HFFc6 (cell line): ENCODE results near the gene STAT1. TPM values are rescaled to one million over a fixed set of nuclear protein-coding genes. Genes with fewer than 3 reads are reported as not detected.
A peak's percentile ranks its signal among the peaks of the same experiment; 100 is the strongest.

Experiments used
- DNase-seq: peaks from one replicate; pipeline ENCODE4 v3.0.0-alpha.2; 2018
- H3K27ac Mint-ChIP-seq: 2 replicates; pipeline ENCODE4 v1.8.0; 2020; ENCODE audit warnings: mild to moderate bottlenecking, mixed read lengths
- H3K27me3 Mint-ChIP-seq: 2 replicates; pipeline ENCODE4 v1.8.0; 2021; ENCODE audit warnings: mild to moderate bottlenecking, moderate library complexity, mixed read lengths; ENCODE audit not compliant: insufficient read depth
- H3K36me3 Mint-ChIP-seq: 2 replicates; pipeline ENCODE4 v1.8.0; 2021; ENCODE audit warnings: low read depth, mixed read lengths
- H3K4me1 Mint-ChIP-seq: 2 replicates; pipeline ENCODE4 v1.8.0; 2020; ENCODE audit warnings: low read depth, mixed read lengths
- H3K4me3 Mint-ChIP-seq: 2 replicates; pipeline ENCODE4 v1.8.0; 2020; ENCODE audit warnings: mild to moderate bottlenecking, moderate library complexity, mixed read lengths
- H3K9me3 Mint-ChIP-seq: 2 replicates; pipeline ENCODE4 v1.8.0; 2020; ENCODE audit warnings: mild to moderate bottlenecking, mixed read lengths
- total RNA-seq, 6 experiments: library from RNA; stranded (reverse); fragmentation: NEBNext Ultra II Directional; extraction: Animal tissue kit (Norgen Biotek cat#: 25700); gene quantifications; 2 replicates in 1 of 6; 3 replicates in 5 of 6; pipeline ENCODE4 v1.2.3, GENCODE V29; 2021
- TF ChIP-seq, protein P1 (sequence below): fragments of 200-600 bp; sonication (generic); IDR thresholded peaks from 2 replicates; pipeline ENCODE4 v1.5.0; 2021; ENCODE audit warnings: antibody characterized with exemption, mild to moderate bottlenecking

Gene STAT1
- total RNA-seq, 6 experiments from 2014 or later = 91.6 to 154 (median 138) TPM

DNA sequence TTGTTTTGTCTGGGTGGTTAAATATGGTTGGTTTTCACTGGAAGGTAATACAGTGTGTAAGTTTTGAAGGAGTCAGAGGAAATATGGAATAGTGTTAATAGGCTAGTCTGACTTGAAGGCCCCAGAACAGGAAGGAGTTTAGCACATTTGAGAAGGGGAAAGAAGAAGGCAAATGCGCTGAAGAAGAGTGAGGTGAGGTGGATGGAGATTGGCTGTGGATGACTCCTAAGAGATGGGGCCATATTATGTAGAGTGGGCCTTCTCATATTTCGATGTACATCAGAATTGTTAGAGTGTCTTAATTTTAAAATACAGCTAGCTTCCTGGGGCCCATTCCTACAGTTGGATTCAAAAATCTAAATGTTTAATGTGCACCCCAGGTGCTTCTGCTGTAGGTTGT, 72.4 kb downstream of the STAT1 start:
- peaks cover 23% of the 10 kb centered on the region for H3K4me1 Mint-ChIP-seq
- no peak for DNase-seq
- H3K4me3 Mint-ChIP-seq = no peak overlapping the region
- H3K9me3 Mint-ChIP-seq = no peaks in the 10 kb centered on the region; the same call in 1 of the 2 replicates
- no peak overlapping the region for H3K27ac Mint-ChIP-seq
- H3K27me3 Mint-ChIP-seq = peaks cover 6% of the 10 kb centered on the region
- peaks cover 7% of the 10 kb centered on the region; the same call in 1 of the 2 replicates for H3K36me3 Mint-ChIP-seq
- TF ChIP-seq, protein P1, sequence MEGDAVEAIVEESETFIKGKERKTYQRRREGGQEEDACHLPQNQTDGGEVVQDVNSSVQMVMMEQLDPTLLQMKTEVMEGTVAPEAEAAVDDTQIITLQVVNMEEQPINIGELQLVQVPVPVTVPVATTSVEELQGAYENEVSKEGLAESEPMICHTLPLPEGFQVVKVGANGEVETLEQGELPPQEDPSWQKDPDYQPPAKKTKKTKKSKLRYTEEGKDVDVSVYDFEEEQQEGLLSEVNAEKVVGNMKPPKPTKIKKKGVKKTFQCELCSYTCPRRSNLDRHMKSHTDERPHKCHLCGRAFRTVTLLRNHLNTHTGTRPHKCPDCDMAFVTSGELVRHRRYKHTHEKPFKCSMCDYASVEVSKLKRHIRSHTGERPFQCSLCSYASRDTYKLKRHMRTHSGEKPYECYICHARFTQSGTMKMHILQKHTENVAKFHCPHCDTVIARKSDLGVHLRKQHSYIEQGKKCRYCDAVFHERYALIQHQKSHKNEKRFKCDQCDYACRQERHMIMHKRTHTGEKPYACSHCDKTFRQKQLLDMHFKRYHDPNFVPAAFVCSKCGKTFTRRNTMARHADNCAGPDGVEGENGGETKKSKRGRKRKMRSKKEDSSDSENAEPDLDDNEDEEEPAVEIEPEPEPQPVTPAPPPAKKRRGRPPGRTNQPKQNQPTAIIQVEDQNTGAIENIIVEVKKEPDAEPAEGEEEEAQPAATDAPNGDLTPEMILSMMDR = no peak

DNA sequence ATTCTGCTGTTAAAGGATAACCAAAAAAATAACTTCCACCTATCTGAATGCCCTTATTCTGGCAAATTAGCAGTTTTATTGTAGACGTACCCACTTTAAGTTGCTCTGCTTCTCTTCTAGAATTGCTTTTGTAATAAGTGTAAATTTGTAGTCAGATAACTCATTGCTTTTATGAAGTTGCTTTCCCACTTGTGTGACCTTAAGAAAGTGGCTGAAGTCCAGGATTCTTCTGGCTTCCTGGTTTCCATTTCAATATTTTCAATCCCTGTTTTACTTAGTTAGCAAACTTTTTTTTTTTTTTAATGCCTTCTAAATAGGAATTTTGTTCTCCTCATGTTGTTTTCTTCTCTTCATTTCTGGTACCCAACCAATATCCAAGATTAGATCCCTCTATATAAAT, 73.5 kb downstream of the STAT1 start:
- TF ChIP-seq, protein P1 = no peak
- peaks cover 30% of the 10 kb centered on the region for H3K4me1 Mint-ChIP-seq
- no peak for DNase-seq
- no peaks in the 10 kb centered on the region; the same call in 1 of the 2 replicates for H3K9me3 Mint-ChIP-seq
- H3K36me3 Mint-ChIP-seq = peaks cover 13% of the 10 kb centered on the region
- peak overlapping the region; percentile 31; the same call in 1 of the 2 replicates for H3K27ac Mint-ChIP-seq
- no peak overlapping the region for H3K4me3 Mint-ChIP-seq
- H3K27me3 Mint-ChIP-seq = peaks cover 3% of the 10 kb centered on the region

DNA sequence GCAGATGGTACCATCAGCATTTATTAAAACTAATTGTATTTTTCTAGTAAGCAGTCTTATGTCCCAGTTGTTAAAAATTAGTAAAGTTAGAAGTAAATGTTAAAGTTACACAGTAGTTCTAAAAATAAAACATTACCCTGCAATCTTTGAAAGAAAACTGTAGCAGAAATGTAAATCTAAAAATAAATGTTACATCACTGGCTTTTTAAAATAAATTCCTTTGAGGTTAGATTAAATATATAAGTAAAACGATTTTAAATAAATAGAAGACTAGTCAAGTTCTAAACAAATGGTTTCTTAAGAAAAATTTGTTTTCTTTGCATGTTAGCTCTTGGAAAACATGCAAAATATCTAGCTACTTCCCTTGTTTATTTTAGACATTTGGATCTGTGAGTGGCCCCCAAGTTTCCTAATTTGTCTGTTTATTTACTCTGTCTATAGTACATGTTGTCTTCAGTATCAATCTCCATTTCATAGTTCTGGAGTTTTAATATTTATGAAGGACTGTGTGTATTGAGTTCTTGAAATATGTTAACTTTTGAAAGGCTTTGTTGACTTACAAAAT, 75.1 kb downstream of the STAT1 start:
- Mint-ChIP-seq H3K27me3 (no peaks in the 10 kb centered on the region), H3K4me1 (peaks cover 43% of the 10 kb centered on the region), H3K36me3 (peaks cover 16% of the 10 kb centered on the region), H3K4me3 (peak overlapping the region; percentile 45), H3K9me3 (no peaks in the 10 kb centered on the region; the same call in 1 of the 2 replicates), H3K27ac (peak overlapping the region; percentile 62)
- TF ChIP-seq, protein P1 = no peak
- no peak for DNase-seq

DNA sequence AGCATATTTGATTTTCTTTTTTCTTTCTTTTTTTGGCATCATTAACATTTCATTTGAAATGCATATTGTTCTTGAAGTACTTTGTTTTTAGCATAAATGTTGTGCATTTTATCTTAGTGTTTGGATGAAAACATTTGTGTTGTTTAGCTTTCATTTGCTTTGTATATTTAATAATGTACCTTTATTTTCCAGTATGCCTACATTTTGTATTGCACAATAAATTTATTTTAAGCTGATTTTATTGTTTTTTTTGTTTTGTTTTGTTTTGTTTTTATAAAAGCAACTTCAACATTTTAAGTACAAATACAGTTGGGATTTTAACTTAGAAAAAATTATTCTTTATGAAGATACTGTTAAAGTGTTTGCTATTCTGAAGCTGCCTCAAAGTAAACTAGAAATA, 78.9 kb downstream of the STAT1 start:
- Mint-ChIP-seq H3K4me3 (peak overlapping the region; percentile 13; the same call in 1 of the 2 replicates), H3K4me1 (peaks cover 57% of the 10 kb centered on the region), H3K9me3 (no peaks in the 10 kb centered on the region), H3K36me3 (peaks cover 29% of the 10 kb centered on the region), H3K27ac (no peak overlapping the region; the same call in 1 of the 2 replicates), H3K27me3 (no peaks in the 10 kb centered on the region)
- TF ChIP-seq, protein P1 = no peak
- DNase-seq = no peak

DNA sequence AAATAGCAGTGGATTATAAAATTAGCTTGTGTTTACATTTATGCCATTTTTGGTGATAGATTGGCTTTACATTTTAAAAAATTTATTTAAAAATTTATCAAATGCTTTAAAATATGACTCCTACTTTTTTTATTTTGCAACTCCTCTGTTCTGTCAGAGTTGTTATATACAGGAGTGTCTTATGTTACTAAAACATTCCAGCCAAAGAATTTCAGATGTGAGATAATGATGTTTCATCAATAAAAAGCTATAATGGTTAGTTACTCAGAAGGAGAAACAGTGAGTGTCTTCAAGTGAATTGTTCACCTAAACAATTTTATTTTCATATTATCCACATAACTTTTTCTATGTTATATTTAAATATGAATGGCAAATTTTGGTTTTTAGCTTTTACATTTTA, 80.6 kb downstream of the STAT1 start:
- peaks cover 49% of the 10 kb centered on the region for H3K4me1 Mint-ChIP-seq
- H3K4me3 Mint-ChIP-seq = no peak overlapping the region
- TF ChIP-seq, protein P1 = no peak
- H3K27me3 Mint-ChIP-seq = peaks cover 2% of the 10 kb centered on the region; the same call in 1 of the 2 replicates
- no peaks in the 10 kb centered on the region for H3K9me3 Mint-ChIP-seq
- DNase-seq = no peak
- peaks cover 38% of the 10 kb centered on the region for H3K36me3 Mint-ChIP-seq
- no peak overlapping the region for H3K27ac Mint-ChIP-seq
